Measurements from ENCODE around the gene NRP1. TPM values are rescaled to one million over a fixed set of nuclear protein-coding genes. Genes with fewer than 3 reads are reported as not detected.

The NRP1 gene
- total and polyA plus RNA-seq, 5 experiments from 2014 or later: 0.60 to 0.88 TPM; not detected in 3

DNA sequence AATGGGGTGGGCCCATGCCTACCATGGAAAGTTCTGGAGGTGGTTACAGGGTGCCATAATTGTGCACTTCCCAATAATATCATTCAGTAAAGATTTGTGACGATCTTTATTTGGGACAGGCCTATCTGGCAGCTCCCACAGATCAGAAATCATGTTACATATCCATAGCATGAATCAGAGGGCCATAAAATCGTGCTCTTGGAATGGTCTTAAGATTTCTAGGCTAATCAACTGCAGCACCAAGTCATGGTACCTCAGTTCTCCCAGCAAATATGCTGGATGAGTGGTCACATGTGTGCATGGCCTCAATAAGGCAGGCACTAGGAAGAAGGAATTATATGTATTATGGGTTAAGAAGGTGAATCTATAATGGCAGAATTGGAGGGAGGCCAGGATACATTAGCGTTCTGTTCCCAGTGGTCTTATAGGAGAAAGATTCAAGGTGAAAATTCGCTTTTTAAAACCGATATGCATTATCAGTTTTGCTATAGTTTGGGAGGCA lies 134.7 kb downstream of the NRP1 start:
- H3K27ac Mint-ChIP-seq: no peak overlapping the region
- H3K4me3 Mint-ChIP-seq: no peak overlapping the region
- no peaks in the 10 kb centered on the region for H3K9me3 Mint-ChIP-seq
- POLR2A ChIA-PET: no interaction called here
- H3K36me3 Mint-ChIP-seq: no peaks in the 10 kb centered on the region
- DNase-seq (no peak), ATAC-seq (no peak)
- H3K4me1 Mint-ChIP-seq: peaks cover 0 to 1% (median 0%) of the 10 kb centered on the region in 4 donors
- peaks cover 0 to 4% (median 0%) of the 10 kb centered on the region in 5 donors for H3K27me3 Mint-ChIP-seq

DNA sequence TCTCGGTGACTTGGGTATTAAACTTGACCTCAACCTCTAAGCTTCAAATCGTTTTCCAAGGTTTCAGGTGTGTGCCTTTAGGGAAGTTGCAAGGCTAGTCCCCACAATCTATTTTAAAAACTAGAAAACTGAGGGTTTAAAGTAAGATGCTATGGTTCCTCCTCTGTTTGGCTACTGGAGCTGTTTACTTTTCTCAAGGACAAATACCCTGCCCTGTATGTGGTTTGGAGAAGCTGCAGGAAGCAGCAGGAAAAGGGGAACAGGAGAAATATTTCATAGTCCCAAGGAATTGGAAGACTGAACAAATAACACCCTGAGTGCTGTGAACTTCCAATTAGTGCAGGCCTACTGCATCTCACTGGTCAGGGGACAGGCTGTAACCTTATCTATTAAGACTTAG lies 135.9 kb downstream of the NRP1 start:
- Mint-ChIP-seq H3K9me3 (no peaks in the 10 kb centered on the region), H3K4me3 (no peak overlapping the region), H3K36me3 (no peaks in the 10 kb centered on the region), H3K27ac (peak overlapping the region in 1 of 10 donors; percentile 43), H3K4me1 (peaks cover 0 to 1% (median under 1%) of the 10 kb centered on the region in 4 donors), H3K27me3 (peaks cover 0 to 4% (median 0%) of the 10 kb centered on the region in 5 donors)
- POLR2A ChIA-PET: no interaction called here
- no peak for DNase-seq
- no peak for ATAC-seq

- peak overlapping the region in 1 of 10 donors; percentile 4 for H3K27ac Mint-ChIP-seq
Observed at GRCh38 chr10:33196710-33197491, 137.6 kb downstream of the NRP1 start.

DNA sequence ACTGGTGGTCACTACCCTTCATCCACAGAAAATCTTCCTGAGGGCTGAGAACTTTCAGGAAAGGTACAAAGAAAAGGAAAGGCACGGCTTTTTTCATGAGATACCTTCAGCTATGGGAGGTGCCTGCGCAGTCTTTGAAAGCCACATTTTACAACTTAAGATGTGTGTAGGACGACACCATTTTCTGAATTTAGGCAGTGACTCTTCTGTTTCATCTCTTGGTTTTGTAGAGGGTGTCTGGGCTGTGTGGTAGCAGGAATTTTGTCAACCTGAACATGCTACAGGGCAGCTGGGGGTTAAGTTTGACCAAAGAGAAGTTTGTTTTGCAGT lies 138.1 kb downstream of the NRP1 start:
- ATAC-seq (no peak), DNase-seq (no peak)
- Mint-ChIP-seq H3K27ac (peak overlapping the region in 1 of 10 donors; percentile 4), H3K27me3 (peaks cover 0 to 7% (median 0%) of the 10 kb centered on the region in 5 donors), H3K36me3 (no peaks in the 10 kb centered on the region), H3K4me1 (peaks cover 0 to 6% (median 2%) of the 10 kb centered on the region in 4 donors), H3K9me3 (no peaks in the 10 kb centered on the region), H3K4me3 (no peak overlapping the region)
- POLR2A ChIA-PET: no interaction called here

More at GRCh38 chr10:33196710-33197491, 137.6 kb downstream of the NRP1 start:
- ATAC-seq (no peak), DNase-seq (no peak)
- Mint-ChIP-seq H3K36me3 (no peaks in the 10 kb centered on the region), H3K27me3 (peaks cover 0 to 7% (median 0%) of the 10 kb centered on the region in 5 donors), H3K4me3 (no peak overlapping the region), H3K9me3 (no peaks in the 10 kb centered on the region), H3K4me1 (peaks cover 0 to 6% (median 2%) of the 10 kb centered on the region in 4 donors)
- POLR2A ChIA-PET: no interaction called here

DNA sequence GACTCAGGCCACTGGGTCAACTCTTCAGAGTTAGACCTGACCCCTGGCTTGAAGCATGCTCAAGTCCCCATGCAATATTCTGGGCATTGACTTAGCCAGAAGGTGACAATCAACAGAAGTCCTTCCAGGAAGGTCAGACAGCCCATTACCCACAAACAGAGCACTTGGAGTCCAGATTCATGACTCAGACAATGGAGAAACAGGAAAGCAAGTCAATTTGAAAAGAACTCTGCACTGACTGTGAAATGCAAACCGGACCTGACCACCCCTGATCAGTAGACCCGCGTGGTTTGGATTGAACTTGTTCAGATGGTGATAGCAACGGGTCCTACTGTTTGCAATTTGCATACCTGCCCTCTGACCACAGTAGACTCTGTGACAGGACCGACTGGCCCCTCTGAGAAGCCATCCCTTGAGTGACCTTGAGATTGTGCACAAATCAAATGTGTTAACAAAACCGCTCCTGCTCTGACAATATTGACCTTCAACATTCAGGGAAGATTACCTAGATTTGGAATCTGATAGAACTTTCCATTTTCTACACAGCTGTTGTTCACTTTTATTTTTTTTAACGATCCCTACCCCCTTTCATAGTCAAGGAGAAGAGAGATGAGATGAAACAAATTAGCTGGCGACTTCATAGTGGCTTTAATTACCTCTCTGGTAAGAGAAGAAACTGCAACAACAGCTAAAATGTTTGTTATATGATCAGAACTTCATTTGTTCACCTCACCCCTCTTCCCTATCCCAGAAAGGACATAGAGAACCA lies 138.7 kb downstream of the NRP1 start:
- peak overlapping the region in 2 of 10 donors; percentile 9 to 15 for H3K27ac Mint-ChIP-seq
- POLR2A ChIA-PET: no interaction called here

DNA sequence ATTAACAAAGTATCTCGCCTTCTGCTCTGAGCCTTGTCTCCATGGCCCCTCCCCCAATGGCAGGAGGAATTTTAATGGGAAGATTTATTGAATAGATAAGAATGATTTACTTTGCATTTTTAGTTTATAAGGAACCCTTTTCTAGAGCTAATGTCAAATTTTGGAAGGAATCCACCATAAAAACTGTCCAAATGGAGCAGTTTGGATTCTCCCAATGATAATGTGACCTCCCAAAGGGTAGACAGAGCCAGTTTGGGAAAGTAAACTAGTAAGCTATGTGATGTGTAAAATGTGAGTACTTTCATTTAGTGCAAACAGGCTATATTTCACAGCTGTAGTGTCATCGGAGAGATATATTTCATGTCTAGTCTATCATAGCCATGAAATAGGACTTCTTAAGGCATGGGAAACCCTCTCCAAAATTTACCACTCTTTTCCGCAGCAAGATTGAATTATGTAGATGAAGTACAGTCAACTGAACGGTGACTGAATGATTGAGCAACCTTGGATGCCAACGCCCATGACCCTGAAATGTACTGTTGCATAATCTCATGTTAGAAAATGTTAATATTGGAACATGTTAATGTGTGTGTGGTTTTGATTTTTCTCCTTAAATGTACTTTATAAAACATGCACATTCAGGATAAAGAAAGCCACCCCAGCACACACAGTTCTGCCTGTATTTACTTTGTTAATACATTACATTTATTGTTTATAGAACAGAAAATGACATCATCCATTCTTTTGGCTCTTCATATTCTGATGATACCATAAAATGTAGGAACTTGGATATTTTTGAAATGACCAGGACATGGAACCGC lies 140.6 kb downstream of the NRP1 start:
- POLR2A ChIA-PET: interaction anchor here (0.9 kb wide), 1 partner anchor 56 kb away, joined by 3 read pairs; no protein-coding TSS in a partner anchor
- H3K4me1 Mint-ChIP-seq: peaks cover 0 to 6% (median 2%) of the 10 kb centered on the region in 4 donors
- no peaks in the 10 kb centered on the region for H3K36me3 Mint-ChIP-seq
- no peak overlapping the region for H3K4me3 Mint-ChIP-seq
- H3K27ac Mint-ChIP-seq: no peak overlapping the region
- no peaks in the 10 kb centered on the region for H3K9me3 Mint-ChIP-seq
- H3K27me3 Mint-ChIP-seq: peaks cover 2 to 14% (median 4%) of the 10 kb centered on the region in 5 donors
- no peak for ATAC-seq
- DNase-seq: no peak

More for the DNA sequence above, 138.7 kb downstream of the NRP1 start:
- Mint-ChIP-seq H3K4me1 (peaks cover 0 to 6% (median 2%) of the 10 kb centered on the region in 4 donors), H3K27me3 (peaks cover 0 to 7% (median 0%) of the 10 kb centered on the region in 5 donors), H3K4me3 (no peak overlapping the region), H3K36me3 (no peaks in the 10 kb centered on the region), H3K9me3 (no peaks in the 10 kb centered on the region)
- no peak for ATAC-seq
- DNase-seq: no peak

DNA sequence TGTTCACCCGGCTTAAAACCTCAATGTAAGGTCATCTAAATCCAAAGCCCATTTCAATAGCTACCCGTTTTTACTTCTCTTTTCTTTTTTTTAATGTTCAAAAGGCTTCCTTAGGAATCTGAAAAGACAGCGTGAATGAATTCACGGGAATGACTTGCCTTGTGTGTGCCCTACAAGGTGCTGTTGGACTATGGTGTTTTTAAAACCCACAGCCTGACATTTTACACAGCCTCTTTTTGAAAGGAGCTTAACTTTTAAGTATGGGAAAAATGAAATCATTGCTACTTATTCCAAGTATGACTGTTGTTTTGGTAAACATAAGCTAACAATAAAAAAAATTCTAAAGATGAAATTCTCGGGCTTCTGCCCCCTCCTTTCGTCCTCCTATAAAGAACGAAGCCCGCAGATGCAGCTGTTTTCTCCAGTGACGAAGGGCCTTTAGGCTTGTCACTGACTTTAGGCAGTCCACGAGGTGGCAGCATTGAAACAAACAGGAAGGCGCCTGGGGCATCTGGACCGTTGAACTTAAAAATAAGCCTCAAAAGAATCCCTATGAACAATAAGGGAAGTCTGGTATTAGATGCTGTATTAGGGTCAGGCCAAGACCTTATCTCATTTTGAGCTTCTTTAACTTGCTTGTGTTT lies 141.3 kb downstream of the NRP1 start:
- H3K4me3 Mint-ChIP-seq: no peak overlapping the region
- peaks cover 4 to 15% (median 5%) of the 10 kb centered on the region in 5 donors for H3K27me3 Mint-ChIP-seq
- no peaks in the 10 kb centered on the region for H3K36me3 Mint-ChIP-seq
- DNase-seq (peak; percentile 33 to 85 (median 58)), ATAC-seq (peak; percentile 85 to 93)
- H3K4me1 Mint-ChIP-seq: peaks cover 0 to 6% (median 2%) of the 10 kb centered on the region in 4 donors
- no peak overlapping the region for H3K27ac Mint-ChIP-seq
- POLR2A ChIA-PET: interaction anchor here (0.9 kb wide), 1 partner anchor 56 kb away, joined by 3 read pairs; no protein-coding TSS in a partner anchor
- peaks cover 0 to under 1% (median 0%) of the 10 kb centered on the region in 9 donors for H3K9me3 Mint-ChIP-seq

- Mint-ChIP-seq H3K4me3 (no peak overlapping the region), H3K9me3 (peaks cover 0 to 2% (median 0%) of the 10 kb centered on the region in 9 donors), H3K27me3 (peaks cover under 1 to 15% (median 5%) of the 10 kb centered on the region in 5 donors), H3K27ac (peak overlapping the region in 1 of 10 donors; percentile 1), H3K4me1 (peaks cover 0 to 6% (median 2%) of the 10 kb centered on the region in 4 donors), H3K36me3 (no peaks in the 10 kb centered on the region)
- POLR2A ChIA-PET: no interaction called here
- no peak for ATAC-seq
- DNase-seq: no peak
Observed at GRCh38 chr10:33192190-33192589, 142.3 kb downstream of the NRP1 start.

DNA sequence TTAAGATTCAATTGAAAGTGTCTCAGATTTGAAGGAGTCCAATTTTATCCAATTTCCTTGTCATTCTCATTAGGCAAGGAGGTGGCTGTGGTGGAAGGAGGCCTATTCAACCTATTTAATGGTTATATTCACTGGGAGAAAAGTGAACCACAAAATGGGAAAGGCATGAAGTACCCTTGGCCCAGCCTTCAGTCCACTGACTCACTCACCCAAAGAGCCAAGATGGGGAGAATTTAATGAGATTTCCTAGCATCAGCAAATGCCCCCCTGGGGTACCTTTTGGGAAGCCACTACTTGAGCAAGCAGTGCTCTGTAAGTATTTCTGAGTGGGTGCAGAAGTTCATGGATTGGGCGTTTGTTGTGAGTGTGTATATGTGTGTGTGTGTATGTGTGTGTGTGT lies 144.1 kb downstream of the NRP1 start:
- ATAC-seq: no peak
- Mint-ChIP-seq H3K27ac (no peak overlapping the region), H3K9me3 (peaks cover 0 to 2% (median 0%) of the 10 kb centered on the region in 9 donors), H3K36me3 (no peaks in the 10 kb centered on the region), H3K27me3 (peaks cover 0 to 15% (median 5%) of the 10 kb centered on the region in 5 donors), H3K4me1 (peaks cover 0 to 6% (median 2%) of the 10 kb centered on the region in 4 donors), H3K4me3 (no peak overlapping the region)
- POLR2A ChIA-PET: no interaction called here
- no peak for DNase-seq

GRCh38 chr10:33189808-33190207 lies 144.7 kb downstream of the NRP1 start:
- Mint-ChIP-seq H3K4me3 (no peak overlapping the region), H3K9me3 (peaks cover 0 to 2% (median 0%) of the 10 kb centered on the region in 9 donors), H3K4me1 (peaks cover 0 to 6% (median 2%) of the 10 kb centered on the region in 4 donors), H3K27me3 (peaks cover 0 to 15% (median 5%) of the 10 kb centered on the region in 5 donors), H3K36me3 (no peaks in the 10 kb centered on the region), H3K27ac (no peak overlapping the region)
- ATAC-seq (no peak), DNase-seq (no peak)
- POLR2A ChIA-PET: no interaction called here

- Mint-ChIP-seq H3K27ac (no peak overlapping the region), H3K4me3 (no peak overlapping the region), H3K36me3 (no peaks in the 10 kb centered on the region), H3K9me3 (peaks cover 0 to 2% (median 0%) of the 10 kb centered on the region in 9 donors), H3K4me1 (peaks cover 0 to 6% (median 2%) of the 10 kb centered on the region in 4 donors), H3K27me3 (peaks cover 0 to 15% (median 5%) of the 10 kb centered on the region in 5 donors)
- ATAC-seq (no peak), DNase-seq (no peak)
- POLR2A ChIA-PET: no interaction called here
Observed at GRCh38 chr10:33189363-33189762, 145.1 kb downstream of the NRP1 start.

Measured in naive thymus-derived CD8-positive, alpha-beta T cell (primary cell).